OCI-M1 (cell line): Measurements from ENCODE around the gene TMEM223.
"Not testable (repeated sequence)": the region's sequence is repeated elsewhere in the genome, so short reads cannot be mapped to it uniquely, and the experiment has no call there.

ENCODE experiments used
- DNase-seq: peaks from one replicate; lab custom pipeline; 2025; lab: John Stamatoyannopoulos, UW

TMEM223 gene

GRCh38 chr11:62752994-62753735 lies 38.6 kb downstream of the TMEM223 start:
- DNase-seq = no peak

GRCh38 chr11:62752177-62752785 lies 39.5 kb downstream of the TMEM223 start:
- no peak for DNase-seq

- not testable (repeated sequence) for DNase-seq
These were observed 41.9 kb downstream of the TMEM223 start for GRCh38 chr11:62749931-62750330.

- DNase-seq = no peak
These were observed 44.2 kb downstream of the TMEM223 start for GRCh38 chr11:62747475-62748160.
